PC-3 (cell line): ENCODE data around the gene PLEKHA5. TPM values are rescaled to one million over a fixed set of nuclear protein-coding genes. Genes with fewer than 3 reads are reported as not detected.
A peak's percentile ranks its signal among the peaks of the same experiment; 100 is the strongest.

ENCODE experiments used
- ATAC-seq: fragments of 200-7000 bp; cut with Tn5 transposase; 2 replicates; pipeline ENCODE4 v1.9.1; 2020; ENCODE audit warnings: mild to moderate bottlenecking, moderate library complexity
- BruUV-seq: library from RNA; stranded (reverse); fragments of 400-500 nt; replicated peaks from 2 replicates; lab custom pipeline; 2021; lab: Mats Ljungman, UMichigan
- CTCF ChIA-PET: fragments of 300-600 bp; sonication (Branson Sonifier 250); formaldehyde crosslinking; loops from one replicate; lab custom pipeline; 2022; ENCODE audit warnings: antibody characterized with exemption; lab: Charles Lee
- POLR2A ChIA-PET: fragments of 300-600 bp; sonication (Branson Sonifier 250); formaldehyde crosslinking; loops from one replicate; lab custom pipeline; 2022; ENCODE audit warnings: antibody characterized with exemption; ENCODE audit not compliant: unreplicated experiment; lab: Charles Lee
- DNase-seq: peaks from one replicate; pipeline ENCODE4 v3.0.0-alpha.2; 2015
- H2AFZ ChIP-seq: fragments of 300-600 bp; sonication (generic); 2 replicates; pipeline ENCODE4 v1.6.0; 2016; ENCODE audit warnings: antibody characterized with exemption, low read length
- H3F3A ChIP-seq: fragments of 300-600 bp; sonication (generic); one replicate; pipeline ENCODE4 v1.6.0; 2017; ENCODE audit warnings: antibody characterized with exemption, low read length, control low read depth, mild to moderate bottlenecking; ENCODE audit not compliant: unreplicated experiment
- H3K27ac ChIP-seq: fragments of 300-600 bp; sonication (generic); 2 replicates; pipeline ENCODE4 v1.5.1; 2016; ENCODE audit warnings: mild to moderate bottlenecking, low read length
- H3K27me3 ChIP-seq: fragments of 300-600 bp; sonication (generic); 2 replicates; pipeline ENCODE4 v1.6.1; 2016; ENCODE audit warnings: low read length, mixed read lengths
- H3K36me3 ChIP-seq: fragments of 300-600 bp; sonication (generic); 2 replicates; pipeline ENCODE4 v1.6.1; 2016; ENCODE audit warnings: low read depth, mixed run types, low read length, mixed read lengths
- H3K4me1 ChIP-seq: fragments of 300-600 bp; sonication (generic); 2 replicates; pipeline ENCODE4 v1.5.1; 2016; ENCODE audit warnings: low read length; ENCODE audit not compliant: insufficient read depth
- H3K4me2 ChIP-seq: fragments of 300-600 bp; sonication (generic); 2 replicates; pipeline ENCODE4 v1.6.0; 2016; ENCODE audit warnings: low read length
- H3K4me3 ChIP-seq: fragments of 300-600 bp; sonication (generic); 2 replicates; pipeline ENCODE4 v1.5.1; 2016; ENCODE audit warnings: mild to moderate bottlenecking, low read length, mixed read lengths
- H3K79me2 ChIP-seq: fragments of 300-600 bp; sonication (generic); 2 replicates; pipeline ENCODE4 v1.6.1; 2017; ENCODE audit warnings: low read length, mixed read lengths
- H3K9ac ChIP-seq: fragments of 300-600 bp; sonication (generic); 2 replicates; pipeline ENCODE4 v1.6.0; 2016; ENCODE audit warnings: mild to moderate bottlenecking, low read length
- H3K9me2 ChIP-seq: fragments of 300-600 bp; sonication (generic); replicated peaks from 2 replicates; pipeline ENCODE4 v1.6.1; 2016; ENCODE audit warnings: mixed run types, low read length, mixed read lengths
- H3K9me3 ChIP-seq: fragments of 300-600 bp; sonication (generic); 2 replicates; pipeline ENCODE4 v1.6.1; 2016; ENCODE audit warnings: low read length, mixed read lengths
- H4K20me1 ChIP-seq: fragments of 300-600 bp; sonication (generic); 2 replicates; pipeline ENCODE4 v1.6.1; 2016; ENCODE audit warnings: low read length, mixed read lengths
- EZH2 ChIP-seq: fragments of 300-600 bp; sonication (generic); IDR thresholded peaks from one replicate; pipeline ENCODE4 v1.6.1; 2017; ENCODE audit warnings: antibody characterized with exemption, mild to moderate bottlenecking, low read length; ENCODE audit not compliant: unreplicated experiment
- EZH2phosphoT487 ChIP-seq: fragments of 300-600 bp; sonication (generic); IDR thresholded peaks from 2 replicates; pipeline ENCODE4 v1.6.1; 2018; ENCODE audit warnings: mild to moderate bottlenecking, antibody characterized with exemption, low read length, borderline replicate concordance
- intact Hi-C: fragments of 100-400 bp; cut with micrococcal nuclease; formaldehyde crosslinking; loops from 2 replicates; pipeline ENCODE4 v1.9.0; 2023
- total RNA-seq: library from RNA; depleted of rRNA; stranded (reverse); fragments of >200 nt; gene quantifications from 2 replicates; pipeline ENCODE4 v1.2.3, GENCODE V29; 2014
- TF ChIP-seq, protein P1 (sequence below): fragments of 300-600 bp; sonication (generic); conservative IDR thresholded peaks from 2 replicates; pipeline ENCODE4 v1.5.1; 2017; ENCODE audit warnings: antibody characterized with exemption, low read depth, mild to moderate bottlenecking, low read length

PLEKHA5 gene
- total RNA-seq, 1 experiment from 2014 or later = 16.7 TPM

DNA sequence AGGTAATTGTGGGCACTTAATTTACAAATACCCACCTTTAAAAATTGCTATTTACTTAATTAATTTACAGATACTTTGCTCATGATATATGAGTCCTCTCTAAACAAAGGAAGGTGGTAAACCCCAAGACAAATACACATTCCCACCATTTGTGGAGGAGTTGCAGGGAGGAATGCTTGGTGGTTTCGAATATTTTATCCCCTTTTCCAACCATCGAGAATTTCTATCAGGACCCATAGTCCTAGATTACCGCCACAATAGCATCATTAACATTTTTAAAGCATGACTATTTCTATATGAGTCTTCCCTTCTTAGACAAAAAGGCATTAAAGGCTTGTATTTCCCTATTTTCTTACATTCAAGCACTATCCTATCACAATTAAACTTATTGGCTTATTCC, 34.2 kb upstream of the PLEKHA5 start:
- DNase-seq = no peak
- no peaks in the 10 kb centered on the region for H4K20me1 ChIP-seq
- peaks cover 14% of the 10 kb centered on the region for H3K4me1 ChIP-seq
- no peak overlapping the region for H3K9ac ChIP-seq
- BruUV-seq = no TSS peak
- H3F3A ChIP-seq = no peaks in the 10 kb centered on the region
- no peaks in the 10 kb centered on the region for H3K36me3 ChIP-seq
- intact Hi-C loops = no loop called here
- no peak overlapping the region for H3K4me3 ChIP-seq
- no peak overlapping the region for H2AFZ ChIP-seq
- H3K27me3 ChIP-seq = no peaks in the 10 kb centered on the region
- no peaks in the 10 kb centered on the region for H3K79me2 ChIP-seq
- no peak for ATAC-seq
- H3K9me3 ChIP-seq = no peaks in the 10 kb centered on the region
- CTCF ChIA-PET = no interaction called here
- TF ChIP-seq, protein P1, sequence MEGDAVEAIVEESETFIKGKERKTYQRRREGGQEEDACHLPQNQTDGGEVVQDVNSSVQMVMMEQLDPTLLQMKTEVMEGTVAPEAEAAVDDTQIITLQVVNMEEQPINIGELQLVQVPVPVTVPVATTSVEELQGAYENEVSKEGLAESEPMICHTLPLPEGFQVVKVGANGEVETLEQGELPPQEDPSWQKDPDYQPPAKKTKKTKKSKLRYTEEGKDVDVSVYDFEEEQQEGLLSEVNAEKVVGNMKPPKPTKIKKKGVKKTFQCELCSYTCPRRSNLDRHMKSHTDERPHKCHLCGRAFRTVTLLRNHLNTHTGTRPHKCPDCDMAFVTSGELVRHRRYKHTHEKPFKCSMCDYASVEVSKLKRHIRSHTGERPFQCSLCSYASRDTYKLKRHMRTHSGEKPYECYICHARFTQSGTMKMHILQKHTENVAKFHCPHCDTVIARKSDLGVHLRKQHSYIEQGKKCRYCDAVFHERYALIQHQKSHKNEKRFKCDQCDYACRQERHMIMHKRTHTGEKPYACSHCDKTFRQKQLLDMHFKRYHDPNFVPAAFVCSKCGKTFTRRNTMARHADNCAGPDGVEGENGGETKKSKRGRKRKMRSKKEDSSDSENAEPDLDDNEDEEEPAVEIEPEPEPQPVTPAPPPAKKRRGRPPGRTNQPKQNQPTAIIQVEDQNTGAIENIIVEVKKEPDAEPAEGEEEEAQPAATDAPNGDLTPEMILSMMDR = no peak
- TF ChIP-seq EZH2phosphoT487 (no peak), EZH2 (no peak)
- POLR2A ChIA-PET = no interaction called here
- H3K4me2 ChIP-seq = no peak overlapping the region
- no peaks in the 10 kb centered on the region for H3K9me2 ChIP-seq
- H3K27ac ChIP-seq = 0 out of 2 replicates have a peak overlapping the region, but pooled peaks have one; percentile 45

DNA sequence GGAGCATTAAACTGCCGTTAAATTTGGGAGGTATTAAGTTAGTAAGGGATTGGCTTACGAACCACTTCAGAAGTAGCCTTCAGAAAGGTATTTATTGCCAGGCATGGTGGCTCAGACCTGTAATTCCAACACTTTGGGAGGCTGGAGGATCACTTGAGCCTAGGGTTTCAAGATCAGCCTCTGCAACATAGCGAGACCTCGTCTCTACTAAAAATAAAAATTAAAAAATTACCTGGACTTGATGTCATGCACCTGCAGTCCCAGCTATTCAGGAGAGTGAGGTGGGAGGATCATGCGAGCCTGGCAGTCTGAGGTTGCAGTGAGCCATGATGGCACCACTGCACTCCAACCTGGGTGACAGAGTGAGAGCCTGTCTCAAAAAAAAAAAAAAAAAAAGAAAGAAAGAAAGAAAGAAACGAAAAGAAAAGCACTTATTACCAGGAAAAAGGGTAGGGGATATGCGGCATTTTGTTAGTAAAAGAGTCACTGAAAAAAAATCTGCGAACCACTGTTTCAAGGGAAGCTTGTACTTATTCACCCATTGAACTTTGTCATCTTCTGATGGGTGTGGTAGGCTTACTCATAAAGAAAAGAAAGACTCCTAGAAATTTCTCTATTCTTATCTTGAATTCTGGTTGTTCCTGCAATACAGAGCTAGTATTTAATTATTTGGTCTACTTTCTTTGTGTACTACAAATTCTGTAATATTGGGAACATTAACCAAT, 33.6 kb upstream of the PLEKHA5 start:
- H3K4me2 ChIP-seq = peak overlapping the region; percentile 56
- no TSS peak for BruUV-seq

More for the DNA sequence above, 33.6 kb upstream of the PLEKHA5 start:
- Histone ChIP-seq H3K79me2 (no peaks in the 10 kb centered on the region), H3K4me3 (no peak overlapping the region), H4K20me1 (no peaks in the 10 kb centered on the region), H3K27ac (peak overlapping the region; percentile 45; the same call in 1 of the 2 replicates), H3F3A (no peaks in the 10 kb centered on the region), H3K9me2 (no peaks in the 10 kb centered on the region), H3K36me3 (no peaks in the 10 kb centered on the region), H2AFZ (no peak overlapping the region), H3K27me3 (no peaks in the 10 kb centered on the region), H3K9me3 (no peaks in the 10 kb centered on the region), H3K4me1 (peaks cover 14% of the 10 kb centered on the region), H3K9ac (no peak overlapping the region)
- intact Hi-C loops = no loop called here
- TF ChIP-seq, protein P1 = no peak
- no peak for TF ChIP-seq EZH2phosphoT487
- TF ChIP-seq EZH2 = no peak
- DNase-seq (peak; percentile 62), ATAC-seq (peak; percentile 43)
- ChIA-PET CTCF (interaction anchor here (0.5 to 0.7 kb wide), 3 partner anchors 35 to 776 kb away, joined by 3 to 10 read pairs (median 3); no protein-coding TSS in a partner anchor), POLR2A (no interaction called here)
